Activated CD8-positive, alpha-beta memory T cell treated with anti-CD3 and anti-CD28 coated beads, Interleukin-2, amount 50 U/mL, for 48 hours (primary cell): ENCODE measurements around the gene RTL10.
A peak's percentile ranks its signal among the peaks of the same experiment; 100 is the strongest.

ENCODE experiments used
- DNase-seq: peaks from one replicate; pipeline ENCODE4 v3.0.0-alpha.2; 2020

The RTL10 gene

GRCh38 chr22:19875531-19876313, 21.0 kb upstream of the RTL10 start:
- no peak for DNase-seq

- peak; percentile 50 for DNase-seq
Measured at GRCh38 chr22:19875061-19875530, 20.4 kb upstream of the RTL10 start.

GRCh38 chr22:19874307-19875060, 19.8 kb upstream of the RTL10 start:
- peak; percentile 61 for DNase-seq

- DNase-seq = peak; percentile 49
Measured at GRCh38 chr22:19873960-19874306, 19.3 kb upstream of the RTL10 start.

GRCh38 chr22:19873138-19873959, 18.7 kb upstream of the RTL10 start:
- DNase-seq = peak; percentile 28

GRCh38 chr22:19872779-19873137, 18.1 kb upstream of the RTL10 start:
- DNase-seq = peak; percentile 44

GRCh38 chr22:19871845-19872778, 17.4 kb upstream of the RTL10 start:
- DNase-seq = no peak

- DNase-seq = no peak
Measured at GRCh38 chr22:19871023-19871844, 16.6 kb upstream of the RTL10 start.

GRCh38 chr22:19870153-19871022, 15.7 kb upstream of the RTL10 start:
- no peak for DNase-seq

GRCh38 chr22:19869497-19870152, 15.0 kb upstream of the RTL10 start:
- no peak for DNase-seq

GRCh38 chr22:19868773-19869471, 14.2 kb upstream of the RTL10 start:
- no peak for DNase-seq

- no peak for DNase-seq
Measured at GRCh38 chr22:19868333-19868732, 13.7 kb upstream of the RTL10 start.

GRCh38 chr22:19867617-19868016, 12.9 kb upstream of the RTL10 start:
- no peak for DNase-seq

GRCh38 chr22:19866665-19867009, 12.0 kb upstream of the RTL10 start:
- no peak for DNase-seq

- DNase-seq = no peak
Measured at GRCh38 chr22:19865141-19865829, 10.6 kb upstream of the RTL10 start.

GRCh38 chr22:19864538-19865106, 9.9 kb upstream of the RTL10 start:
- no peak for DNase-seq

GRCh38 chr22:19863571-19863970, 8.9 kb upstream of the RTL10 start:
- no peak for DNase-seq

GRCh38 chr22:19862619-19863246, 8.1 kb upstream of the RTL10 start:
- DNase-seq = no peak
